ENCODE results near the gene CDSN.

Gene CDSN

DNA sequence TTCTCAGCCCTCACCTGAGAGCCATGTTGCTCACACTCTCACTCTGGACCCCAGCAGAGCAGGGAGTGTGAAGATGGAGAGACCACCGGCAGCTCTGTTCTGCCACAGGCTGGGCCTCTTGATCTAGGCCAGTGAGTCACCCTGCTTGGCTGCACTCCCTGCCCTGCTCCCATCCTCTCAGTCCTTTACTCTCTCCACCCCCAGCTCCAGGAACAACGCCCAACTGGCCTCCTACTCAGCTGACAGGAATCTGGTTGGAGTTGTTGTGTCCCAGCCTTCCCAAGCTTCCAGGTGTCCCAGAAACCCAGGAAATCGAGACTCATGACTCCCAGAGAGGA lies 5.7 kb downstream of the CDSN start, which contains the start of gene PSORS1C1:
TSS of gene PSORS1C1 (plus strand) at position 260 of the 338 bp plus-strand sequence. CDS start 14,833 bp downstream, outside the sequence.
- no peaks in the 10 kb centered on the region; the same call in 1 of the 2 replicates for H3K9me3 ChIP-seq (ENCODE audit: insufficient read depth, low read length)
- peak within 1 kb of the TSS; percentile 13 for H3K4me3 ChIP-seq (ENCODE audit: insufficient read length, low read depth)
- H3K4me1 ChIP-seq (ENCODE audit: insufficient read depth, insufficient read length) = peaks cover 18% of the 10 kb centered on the region
- H3K36me3 ChIP-seq (ENCODE audit: insufficient read depth, insufficient read length, low read length) = peaks cover 10% of the 10 kb centered on the region
- TF ChIP-seq ZNF274 (IDR thresholded peaks at IDR 0.05; ENCODE audit: low read depth, low read length) (no peak), SUZ12 (IDR thresholded peaks at IDR 0.05; ENCODE audit: extremely low read depth, insufficient read depth, insufficient read length) (no peak), YY1 (IDR thresholded peaks at IDR 0.05; ENCODE audit: insufficient read depth, insufficient read length) (no peak)
- H3K27me3 ChIP-seq (ENCODE audit: insufficient read depth, insufficient read length) = no peaks in the 10 kb centered on the region
- no peak for DNase-seq (ENCODE audit: low read depth, low spot score)
- H3K9ac ChIP-seq (ENCODE audit: insufficient read length, low read depth) = peak within 1 kb of the TSS; percentile 36

DNA sequence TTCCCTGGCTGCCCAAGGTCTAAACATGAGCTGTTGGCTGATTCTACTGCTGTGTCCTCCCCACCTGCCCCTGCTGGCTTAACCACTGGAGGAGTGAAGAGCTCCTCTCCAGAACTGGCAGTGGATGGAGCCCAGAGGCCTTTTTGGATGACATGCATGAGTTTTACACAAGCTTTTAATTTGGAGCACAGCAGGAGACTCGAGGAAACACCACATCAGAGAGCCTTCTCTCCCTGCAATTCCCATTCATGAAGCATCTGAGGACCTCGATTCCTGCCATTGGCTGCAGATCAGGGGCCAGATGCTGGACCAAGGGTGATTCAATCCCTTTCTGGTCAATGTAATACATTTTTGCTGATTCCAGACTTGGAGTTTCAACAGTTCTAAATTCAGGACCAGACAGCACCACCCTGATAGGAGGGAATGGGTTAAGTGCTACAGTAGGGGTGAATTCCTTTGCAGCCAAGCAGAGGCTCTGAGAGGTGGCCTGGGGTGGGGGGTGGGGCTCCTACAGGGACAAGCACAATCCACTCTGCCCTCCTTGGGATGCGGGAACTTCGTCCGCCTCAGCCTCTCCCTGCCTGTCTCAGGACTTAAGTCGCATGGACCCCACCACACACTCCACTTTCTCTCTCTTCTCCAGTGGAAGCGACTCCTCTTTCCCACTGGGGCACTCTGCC lies 6.2 kb downstream of the CDSN start:
- no peaks in the 10 kb centered on the region for H3K27me3 ChIP-seq (ENCODE audit: insufficient read depth, insufficient read length)
- peak overlapping the region; percentile 13 for H3K4me3 ChIP-seq (ENCODE audit: insufficient read length, low read depth)
- H3K9ac ChIP-seq (ENCODE audit: insufficient read length, low read depth) = no peak overlapping the region
- TF ChIP-seq YY1 (IDR thresholded peaks at IDR 0.05; ENCODE audit: insufficient read depth, insufficient read length) (no peak), SUZ12 (IDR thresholded peaks at IDR 0.05; ENCODE audit: extremely low read depth, insufficient read depth, insufficient read length) (no peak), ZNF274 (IDR thresholded peaks at IDR 0.05; ENCODE audit: low read depth, low read length) (no peak)
- H3K36me3 ChIP-seq (ENCODE audit: insufficient read depth, insufficient read length, low read length) = peaks cover 10% of the 10 kb centered on the region
- peaks cover 18% of the 10 kb centered on the region for H3K4me1 ChIP-seq (ENCODE audit: insufficient read depth, insufficient read length)
- H3K9me3 ChIP-seq (ENCODE audit: insufficient read depth, low read length) = no peaks in the 10 kb centered on the region; the same call in 1 of the 2 replicates
- DNase-seq (ENCODE audit: low read depth, low spot score) = no peak

DNA sequence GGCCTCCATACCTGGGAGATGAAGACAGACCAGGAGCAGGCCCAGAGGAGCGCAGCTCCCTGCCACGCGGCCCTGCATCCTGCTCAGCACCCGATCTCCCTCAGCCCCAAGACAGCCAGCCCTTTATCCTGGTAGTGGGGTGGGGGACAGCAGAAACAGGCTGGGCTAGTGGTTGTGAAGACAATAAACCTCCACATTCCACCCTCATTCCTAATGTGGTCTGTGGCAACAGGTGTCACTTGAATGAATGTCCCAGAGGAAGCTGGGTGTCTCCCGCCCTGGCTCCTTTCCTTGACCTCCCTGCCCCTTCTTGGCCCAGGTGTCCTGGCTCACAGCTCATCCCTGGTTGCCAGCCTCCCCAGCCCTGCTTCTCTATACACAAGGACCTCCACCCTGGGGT lies 7.8 kb downstream of the CDSN start, which contains the start of gene C6orf15:
TSS of gene C6orf15 (minus strand) at position 98 of the 400 bp plus-strand sequence. CDS start at position 78, 20 bp downstream.
- Histone ChIP-seq H3K36me3 (ENCODE audit: insufficient read depth, insufficient read length, low read length) (peaks cover 6% of the 10 kb centered on the region), H3K9me3 (ENCODE audit: insufficient read depth, low read length) (no peaks in the 10 kb centered on the region; the same call in 1 of the 2 replicates), H3K4me3 (ENCODE audit: insufficient read length, low read depth) (no peak within 1 kb of the TSS), H3K9ac (ENCODE audit: insufficient read length, low read depth) (no peak within 1 kb of the TSS), H3K27me3 (ENCODE audit: insufficient read depth, insufficient read length) (no peaks in the 10 kb centered on the region), H3K4me1 (ENCODE audit: insufficient read depth, insufficient read length) (peaks cover 18% of the 10 kb centered on the region)
- no peak for DNase-seq (ENCODE audit: low read depth, low spot score)
- TF ChIP-seq SUZ12 (IDR thresholded peaks at IDR 0.05; ENCODE audit: extremely low read depth, insufficient read depth, insufficient read length) = no peak
- no peak for TF ChIP-seq ZNF274 (IDR thresholded peaks at IDR 0.05; ENCODE audit: low read depth, low read length)
- no peak for TF ChIP-seq YY1 (IDR thresholded peaks at IDR 0.05; ENCODE audit: insufficient read depth, insufficient read length)

DNA sequence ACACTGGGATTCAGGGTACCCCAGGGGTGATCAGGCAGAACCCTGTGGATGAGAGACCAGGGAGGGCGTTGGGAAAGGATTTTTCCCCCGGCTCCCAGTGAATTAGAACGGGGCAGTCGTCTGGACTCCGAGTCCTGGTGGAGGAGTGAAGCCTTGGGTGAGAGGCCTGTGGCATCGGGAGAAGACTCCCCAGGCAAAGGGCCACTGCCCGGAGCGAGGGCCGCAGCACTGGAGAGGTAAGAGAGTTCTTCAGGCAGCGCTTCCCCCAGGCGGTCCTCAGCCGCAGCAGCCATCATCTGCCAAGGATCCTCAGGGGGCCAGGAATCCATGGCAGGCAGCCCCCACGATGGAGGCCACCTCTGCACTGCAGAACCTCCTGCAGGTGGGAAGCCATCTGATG lies 8.5 kb downstream of the CDSN start:
- no peaks in the 10 kb centered on the region for H3K27me3 ChIP-seq (ENCODE audit: insufficient read depth, insufficient read length)
- no peak for DNase-seq (ENCODE audit: low read depth, low spot score)
- TF ChIP-seq SUZ12 (IDR thresholded peaks at IDR 0.05; ENCODE audit: extremely low read depth, insufficient read depth, insufficient read length) (no peak), YY1 (IDR thresholded peaks at IDR 0.05; ENCODE audit: insufficient read depth, insufficient read length) (no peak), ZNF274 (IDR thresholded peaks at IDR 0.05; ENCODE audit: low read depth, low read length) (no peak)
- no peak overlapping the region for H3K9ac ChIP-seq (ENCODE audit: insufficient read length, low read depth)
- H3K9me3 ChIP-seq (ENCODE audit: insufficient read depth, low read length) = no peaks in the 10 kb centered on the region; the same call in 1 of the 2 replicates
- peaks cover 16% of the 10 kb centered on the region for H3K4me1 ChIP-seq (ENCODE audit: insufficient read depth, insufficient read length)
- peaks cover 4% of the 10 kb centered on the region for H3K36me3 ChIP-seq (ENCODE audit: insufficient read depth, insufficient read length, low read length)
- no peak overlapping the region for H3K4me3 ChIP-seq (ENCODE audit: insufficient read length, low read depth)

DNA sequence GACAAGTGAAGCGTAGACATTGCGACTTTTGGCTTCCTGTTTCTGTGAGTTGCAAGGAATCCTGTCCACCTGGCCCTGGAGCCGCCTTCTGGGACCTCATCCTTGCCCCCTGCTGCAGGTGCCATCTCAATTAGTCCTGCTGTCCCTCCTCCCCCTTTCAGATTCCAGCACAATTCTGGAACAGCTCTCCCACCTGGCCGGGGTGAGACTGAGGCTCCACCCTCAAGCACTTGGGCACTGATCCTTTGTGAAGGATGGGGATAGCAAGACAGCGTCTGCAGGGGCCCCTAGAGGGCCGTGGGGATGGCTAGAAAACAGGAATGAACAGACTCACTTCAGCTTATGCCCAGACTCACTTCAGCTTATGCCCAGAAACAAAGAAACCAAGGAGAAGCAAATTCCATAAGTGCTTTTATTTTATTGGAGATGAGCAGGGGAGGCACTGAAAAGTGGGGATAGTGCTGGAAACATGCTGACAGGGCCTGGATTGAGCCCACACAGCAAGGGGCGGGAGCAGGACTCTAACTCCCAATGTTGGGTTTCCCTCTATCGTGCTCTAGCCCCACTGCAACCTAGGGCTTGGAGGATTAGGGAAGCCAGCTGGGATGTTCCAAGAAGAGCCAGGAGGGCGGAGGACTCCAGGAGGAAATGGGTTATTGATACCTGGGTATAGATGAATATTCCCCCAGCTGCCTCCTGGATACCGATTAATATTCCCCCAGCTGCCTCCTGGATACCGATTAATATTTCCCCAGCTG lies 9.2 kb downstream of the CDSN start:
- DNase-seq (ENCODE audit: low read depth, low spot score) = no peak
- no peaks in the 10 kb centered on the region for H3K9me3 ChIP-seq (ENCODE audit: insufficient read depth, low read length)
- H3K9ac ChIP-seq (ENCODE audit: insufficient read length, low read depth) = no peak overlapping the region
- H3K36me3 ChIP-seq (ENCODE audit: insufficient read depth, insufficient read length, low read length) = no peaks in the 10 kb centered on the region
- H3K4me1 ChIP-seq (ENCODE audit: insufficient read depth, insufficient read length) = peaks cover 16% of the 10 kb centered on the region
- no peaks in the 10 kb centered on the region for H3K27me3 ChIP-seq (ENCODE audit: insufficient read depth, insufficient read length)
- TF ChIP-seq YY1 (IDR thresholded peaks at IDR 0.05; ENCODE audit: insufficient read depth, insufficient read length) (no peak), ZNF274 (IDR thresholded peaks at IDR 0.05; ENCODE audit: low read depth, low read length) (no peak), SUZ12 (IDR thresholded peaks at IDR 0.05; ENCODE audit: extremely low read depth, insufficient read depth, insufficient read length) (no peak)
- H3K4me3 ChIP-seq (ENCODE audit: insufficient read length, low read depth) = no peak overlapping the region

DNA sequence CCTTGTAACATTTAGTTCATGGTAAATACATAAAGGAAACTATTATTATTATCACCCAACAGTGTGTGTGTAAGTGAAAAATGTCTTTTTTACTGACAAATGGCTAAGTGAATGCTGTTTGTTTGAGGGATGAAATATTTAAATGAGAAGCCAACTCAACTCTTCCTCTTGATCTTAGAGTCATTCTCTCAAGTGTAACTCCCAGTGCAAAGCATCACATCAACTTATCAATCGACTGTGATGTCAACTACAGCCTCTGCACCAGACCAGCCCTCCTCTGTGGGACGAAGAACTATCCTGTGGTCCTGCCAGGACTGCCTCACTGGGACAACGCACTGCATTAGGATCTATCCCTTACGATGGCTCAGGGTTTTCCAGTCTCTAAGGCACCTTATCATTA lies 13.2 kb downstream of the CDSN start:
- TF ChIP-seq YY1 (IDR thresholded peaks at IDR 0.05; ENCODE audit: insufficient read depth, insufficient read length) (no peak), SUZ12 (IDR thresholded peaks at IDR 0.05; ENCODE audit: extremely low read depth, insufficient read depth, insufficient read length) (no peak), ZNF274 (IDR thresholded peaks at IDR 0.05; ENCODE audit: low read depth, low read length) (no peak)
- Histone ChIP-seq H3K27me3 (ENCODE audit: insufficient read depth, insufficient read length) (no peaks in the 10 kb centered on the region), H3K9me3 (ENCODE audit: insufficient read depth, low read length) (no peaks in the 10 kb centered on the region), H3K4me3 (ENCODE audit: insufficient read length, low read depth) (no peak overlapping the region), H3K9ac (ENCODE audit: insufficient read length, low read depth) (no peak overlapping the region), H3K36me3 (ENCODE audit: insufficient read depth, insufficient read length, low read length) (no peaks in the 10 kb centered on the region), H3K4me1 (ENCODE audit: insufficient read depth, insufficient read length) (peaks cover 6% of the 10 kb centered on the region)
- no peak for DNase-seq (ENCODE audit: low read depth, low spot score)

DNA sequence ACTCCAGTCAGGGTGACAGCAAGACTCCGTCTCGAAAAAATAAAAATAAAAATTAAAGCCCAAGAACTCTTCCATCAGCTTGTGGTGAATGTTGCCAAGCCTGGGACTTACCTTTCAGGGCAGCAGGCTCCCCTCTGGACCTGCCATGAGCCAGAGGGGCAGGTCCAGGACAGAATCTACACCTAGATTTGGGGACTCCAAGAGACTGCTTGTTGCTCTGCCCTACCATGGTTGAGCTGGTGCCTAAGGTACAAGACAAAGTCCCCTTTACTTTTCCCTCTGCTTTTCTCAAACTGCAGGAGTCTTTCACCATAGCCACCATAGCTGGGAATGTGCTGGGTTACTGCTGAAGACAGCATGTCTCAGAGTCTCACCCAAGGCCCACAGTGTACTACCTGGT lies 17.1 kb downstream of the CDSN start:
- TF ChIP-seq SUZ12 (IDR thresholded peaks at IDR 0.05; ENCODE audit: extremely low read depth, insufficient read depth, insufficient read length) = no peak
- no peak for TF ChIP-seq ZNF274 (IDR thresholded peaks at IDR 0.05; ENCODE audit: low read depth, low read length)
- TF ChIP-seq YY1 (IDR thresholded peaks at IDR 0.05; ENCODE audit: insufficient read depth, insufficient read length) = no peak
- DNase-seq (ENCODE audit: low read depth, low spot score) = no peak
- Histone ChIP-seq H3K9me3 (ENCODE audit: insufficient read depth, low read length) (no peaks in the 10 kb centered on the region), H3K4me1 (ENCODE audit: insufficient read depth, insufficient read length) (no peaks in the 10 kb centered on the region), H3K27me3 (ENCODE audit: insufficient read depth, insufficient read length) (no peaks in the 10 kb centered on the region), H3K36me3 (ENCODE audit: insufficient read depth, insufficient read length, low read length) (no peaks in the 10 kb centered on the region), H3K4me3 (ENCODE audit: insufficient read length, low read depth) (no peak overlapping the region), H3K9ac (ENCODE audit: insufficient read length, low read depth) (no peak overlapping the region)

All from NT2/D1 (cell line).